Activated CD4-positive, alpha-beta T cell treated with anti-CD3 and anti-CD28 coated beads, Interleukin-10, Interleukin-2, amounts not matched to agents 100 ng/mL and 50 ng/mL, durations not matched to agents 16 hours and 8 hours (primary cell): ENCODE measurements around the gene BORCS5.
"Not testable (repeated sequence)": the region's sequence is repeated elsewhere in the genome, so short reads cannot be mapped to it uniquely, and the experiment has no call there.

Experiments used
- DNase-seq: peaks from one replicate; pipeline ENCODE4 v3.0.0-alpha.2; 2020

Gene BORCS5

DNA sequence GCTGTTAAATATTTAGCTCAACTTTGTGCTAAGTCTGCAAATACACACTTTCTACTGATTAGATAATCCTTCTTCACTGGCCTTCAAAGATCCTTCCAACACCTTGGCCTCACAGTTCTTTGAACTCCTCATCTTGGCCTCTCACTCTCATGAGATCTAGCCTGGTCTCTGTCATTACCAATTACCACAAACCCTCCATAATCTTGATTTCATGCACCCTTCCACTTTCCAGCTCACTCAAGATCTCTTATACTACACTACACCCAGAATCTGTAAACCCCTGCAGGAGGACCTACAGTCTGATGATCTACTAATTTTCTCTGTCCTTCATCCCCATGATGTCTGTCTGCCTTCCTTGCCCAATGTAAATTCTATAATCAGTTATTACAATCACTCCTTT, 134.7 kb downstream of the BORCS5 start:
- DNase-seq: peak; percentile 46

DNA sequence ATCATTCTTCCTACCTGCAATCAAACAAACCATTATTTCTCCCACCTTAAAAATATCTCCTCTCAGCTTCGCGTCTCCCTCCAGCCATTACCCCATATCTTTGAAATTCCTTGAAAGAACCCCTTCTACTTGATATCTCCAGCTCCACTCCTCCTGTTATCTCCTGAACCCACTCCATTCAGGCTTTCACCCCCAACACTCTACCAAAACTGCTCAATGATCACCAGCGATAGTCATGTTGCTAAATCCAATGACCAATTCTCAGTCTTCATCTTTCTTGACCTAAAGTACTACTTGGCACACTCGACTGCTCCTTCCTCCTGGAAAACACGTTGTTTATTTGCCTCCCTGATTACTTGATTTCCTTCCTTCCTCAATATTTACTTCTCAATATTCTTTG, 135.7 kb downstream of the BORCS5 start:
- no peak for DNase-seq

DNA sequence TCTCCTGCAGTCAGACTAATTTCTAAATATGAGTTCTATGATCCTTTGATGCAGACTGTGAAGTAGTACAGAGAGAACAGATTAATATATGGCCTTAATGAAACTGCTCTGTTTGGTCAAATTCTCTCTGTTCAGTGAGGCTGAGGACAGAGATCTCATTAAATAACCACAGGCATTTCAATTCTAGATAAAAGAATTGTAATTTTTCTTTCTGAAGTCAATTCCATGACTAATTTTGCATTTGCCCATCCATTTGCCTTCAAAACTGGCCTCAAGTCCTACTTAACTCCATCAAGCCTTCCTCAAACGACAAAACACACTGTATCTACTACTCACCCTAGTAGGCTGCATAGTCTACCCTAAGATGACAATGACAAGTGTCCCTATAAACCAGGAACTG, 138.7 kb downstream of the BORCS5 start:
- DNase-seq: no peak

DNA sequence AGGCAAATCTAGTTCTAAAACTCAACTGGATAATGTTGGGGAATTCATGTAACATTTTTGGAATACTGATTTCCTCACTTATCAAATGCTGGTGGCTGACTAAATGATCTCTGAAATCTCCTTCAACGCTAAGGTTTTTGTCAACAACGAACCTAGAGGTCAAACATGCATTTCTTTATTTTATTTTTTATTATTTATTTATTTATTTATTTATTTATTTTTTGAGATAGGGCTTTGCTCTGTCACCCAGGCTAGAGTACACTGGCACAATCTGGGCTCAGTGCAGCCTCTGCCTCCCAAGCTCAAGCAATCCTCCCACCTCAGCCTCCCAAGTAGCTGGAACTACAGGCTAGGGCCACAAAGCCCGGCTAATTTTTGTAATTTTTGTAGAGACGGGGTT, 141.3 kb downstream of the BORCS5 start:
- no peak for DNase-seq

DNA sequence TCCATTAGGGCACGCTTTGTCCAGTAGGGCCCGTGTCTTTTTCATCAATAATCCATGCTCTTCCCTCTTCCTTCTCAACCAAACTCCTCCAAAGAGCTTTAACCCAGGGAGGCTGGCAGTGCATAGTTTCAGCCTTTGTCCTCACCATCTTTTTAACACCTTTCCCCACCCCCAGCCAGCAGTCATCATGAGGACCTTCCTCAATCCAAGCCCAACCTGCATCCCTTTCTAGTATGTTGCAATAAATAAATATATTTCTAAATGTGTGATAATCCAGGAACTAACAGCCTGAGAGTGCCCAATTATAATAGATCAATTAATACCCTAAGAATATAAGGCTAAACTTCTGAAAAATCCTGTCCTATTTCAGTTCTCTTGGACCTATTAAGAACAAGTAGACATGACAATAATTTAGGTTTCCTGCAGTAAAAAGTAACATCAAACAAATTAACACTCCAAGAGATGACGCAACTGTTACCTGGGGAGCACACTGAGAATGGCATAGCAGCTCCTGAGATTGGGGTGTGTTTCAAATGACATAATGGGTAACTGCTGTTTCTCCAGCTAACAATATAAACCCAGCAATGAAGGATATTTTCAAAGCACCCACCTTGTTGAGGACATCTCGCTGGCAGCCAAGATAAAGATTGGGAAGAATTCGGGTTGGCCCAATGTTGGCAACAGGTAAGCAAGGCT, 143.2 kb downstream of the BORCS5 start:
- DNase-seq: no peak

DNA sequence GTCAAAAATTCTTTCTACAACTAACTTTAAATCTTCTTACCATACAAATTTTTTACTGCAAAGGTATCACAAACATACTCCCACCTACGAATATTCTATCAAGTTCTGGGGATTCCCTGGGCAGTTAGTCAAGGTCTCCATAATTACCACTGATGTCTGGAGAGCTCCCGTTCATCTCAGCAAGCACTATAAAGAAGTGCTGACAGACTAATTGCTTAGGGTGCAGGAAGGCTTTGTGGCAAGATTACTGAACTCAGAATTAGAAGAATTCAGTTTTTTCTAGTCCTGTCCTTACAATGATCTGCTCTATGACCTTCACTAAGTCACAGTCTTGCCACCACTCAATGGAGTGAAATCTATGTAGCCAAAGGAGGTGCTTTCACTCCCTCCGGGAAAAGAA, 144.2 kb downstream of the BORCS5 start:
- DNase-seq: no peak

DNA sequence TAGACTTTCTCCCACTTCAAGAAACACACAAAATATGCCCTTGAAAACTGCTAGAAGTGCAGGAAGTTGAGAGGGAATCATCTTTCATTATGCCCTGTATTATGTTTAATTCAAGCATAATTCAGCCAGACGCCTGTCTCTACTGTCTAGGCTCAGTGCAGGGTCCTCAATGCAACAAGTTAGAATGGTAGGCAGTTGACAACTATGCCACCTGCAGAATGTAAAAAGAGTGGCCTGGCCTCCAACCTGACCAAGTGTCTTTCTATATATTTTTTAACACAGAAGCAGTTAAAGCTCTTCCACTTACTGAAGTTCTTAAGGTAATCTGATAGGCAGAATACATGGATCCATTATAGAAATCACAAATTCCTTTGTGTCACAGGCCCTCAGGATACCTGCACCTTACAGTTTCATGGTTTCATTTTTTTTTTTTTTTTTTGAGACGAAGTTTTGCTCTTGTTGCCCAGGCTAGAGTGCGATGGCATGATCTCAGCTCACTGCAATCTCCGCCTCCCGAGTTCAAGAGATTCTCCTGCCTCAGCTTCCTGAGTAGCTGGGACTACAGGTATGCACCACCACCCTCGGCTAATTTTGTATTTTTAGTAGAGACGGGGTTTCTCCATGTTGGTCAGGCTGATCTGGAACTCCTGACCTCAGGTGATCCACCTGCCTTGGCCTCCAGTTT, 145.4 kb downstream of the BORCS5 start:
- DNase-seq: not testable (repeated sequence)

DNA sequence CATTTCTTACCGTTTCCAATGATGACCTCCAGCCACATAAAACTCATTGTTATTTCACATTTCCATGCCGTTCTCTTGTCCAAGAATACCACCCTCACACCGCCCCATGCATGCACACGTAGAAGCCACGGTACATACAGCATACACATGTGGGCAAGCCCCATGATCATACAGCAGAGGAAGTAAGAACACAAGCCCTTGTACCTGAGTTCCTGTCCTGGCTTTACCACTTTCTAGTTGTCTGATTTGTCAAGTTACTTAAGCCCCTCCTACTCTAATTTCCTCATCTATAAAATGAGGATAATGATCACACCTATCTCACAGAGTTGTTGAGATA, 145.9 kb downstream of the BORCS5 start:
- DNase-seq: no peak

DNA sequence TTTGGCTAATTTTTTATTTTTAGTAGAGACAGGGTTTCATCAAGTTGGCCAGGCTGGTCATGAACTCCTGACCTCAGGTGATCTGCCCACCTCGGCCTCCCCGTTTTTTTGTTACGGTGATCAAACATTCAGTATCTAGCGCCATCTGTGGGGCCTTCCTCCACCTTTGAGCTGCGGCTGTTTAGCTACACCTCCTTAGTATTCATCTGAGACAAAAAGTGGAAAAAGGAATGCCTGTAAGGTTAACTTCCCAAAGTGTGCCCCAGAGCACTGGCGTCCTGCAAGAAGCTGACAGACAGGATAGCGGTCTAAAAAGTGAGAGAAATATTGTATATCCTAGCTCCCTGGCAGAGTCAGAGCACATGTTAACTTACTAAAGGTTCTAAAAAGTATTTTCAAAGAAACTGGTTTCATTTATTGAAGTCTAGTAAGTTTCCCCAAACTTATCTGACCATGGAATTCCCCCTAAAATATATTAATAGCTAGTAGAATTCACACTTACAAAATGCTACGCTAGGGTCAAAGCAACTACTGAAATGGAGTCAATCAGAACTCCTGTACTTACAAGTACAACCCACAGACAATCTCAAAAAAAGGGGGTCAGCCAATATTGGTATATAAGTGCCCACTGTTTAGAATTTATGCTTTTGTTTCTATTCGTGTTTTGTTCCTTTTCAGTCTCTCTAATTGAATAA, 146.7 kb downstream of the BORCS5 start:
- DNase-seq: peak; percentile 67

DNA sequence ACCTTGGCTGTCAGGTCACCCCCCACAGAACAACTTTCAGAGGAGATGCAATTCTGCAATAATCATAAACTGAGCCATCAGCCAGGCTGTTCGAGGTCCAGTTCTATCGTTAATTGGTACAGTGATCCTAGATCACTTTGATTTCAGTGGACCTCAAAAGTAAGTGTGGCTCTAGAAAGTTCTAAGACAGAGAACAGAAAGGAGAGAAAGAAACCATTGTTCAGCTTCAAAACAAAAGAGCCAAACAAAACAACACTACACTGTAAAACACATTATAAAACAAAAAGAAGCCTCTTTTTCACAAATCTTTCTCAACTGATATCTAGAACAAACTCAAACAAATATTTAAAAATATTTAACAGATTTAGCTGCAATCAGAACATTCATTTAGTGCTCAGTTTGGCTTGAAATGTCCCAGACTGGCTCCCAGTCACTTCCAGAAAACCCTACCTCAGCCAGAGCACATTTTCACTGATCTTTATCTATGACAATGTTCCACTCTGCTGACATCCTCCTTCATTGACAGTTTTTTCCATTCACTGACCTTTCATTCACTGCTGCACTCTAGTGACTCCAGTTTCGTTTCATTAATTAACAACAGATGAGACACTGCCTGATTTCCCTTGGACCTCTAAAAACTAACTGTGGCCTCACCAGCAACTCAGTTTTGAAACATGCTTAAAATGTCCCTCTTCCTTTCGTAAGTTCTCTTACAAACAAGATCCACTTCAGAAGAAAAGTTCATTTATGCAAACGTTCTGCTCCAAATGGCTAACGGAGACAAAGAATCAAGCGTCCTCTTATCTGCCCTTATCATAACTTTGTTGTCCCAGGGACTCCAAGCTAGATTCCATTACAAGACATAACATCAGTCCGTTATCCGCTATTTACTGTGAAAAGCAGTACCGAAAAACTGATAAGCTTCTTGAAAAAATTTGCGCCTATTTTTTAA, 148.9 kb downstream of the BORCS5 start:
- DNase-seq: peak; percentile 76

DNA sequence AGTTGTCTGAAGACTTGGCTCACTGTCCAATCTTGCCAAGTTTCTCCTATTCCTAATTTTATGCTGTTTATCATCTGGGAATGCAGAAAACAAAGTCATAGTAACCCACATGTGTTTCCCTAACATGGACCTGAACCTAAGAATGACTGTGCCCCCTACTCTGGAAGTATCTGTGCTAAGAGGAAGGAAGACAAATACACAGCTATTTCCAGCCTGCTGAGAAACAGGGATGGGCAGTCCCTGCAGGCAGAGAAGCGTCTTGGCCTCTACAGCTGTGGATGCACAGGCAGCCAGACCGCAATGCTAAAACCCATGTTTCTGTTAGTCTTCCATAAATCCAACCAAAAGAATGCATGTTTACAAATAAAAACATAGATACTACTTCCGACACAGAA, 149.6 kb downstream of the BORCS5 start:
- DNase-seq: no peak

DNA sequence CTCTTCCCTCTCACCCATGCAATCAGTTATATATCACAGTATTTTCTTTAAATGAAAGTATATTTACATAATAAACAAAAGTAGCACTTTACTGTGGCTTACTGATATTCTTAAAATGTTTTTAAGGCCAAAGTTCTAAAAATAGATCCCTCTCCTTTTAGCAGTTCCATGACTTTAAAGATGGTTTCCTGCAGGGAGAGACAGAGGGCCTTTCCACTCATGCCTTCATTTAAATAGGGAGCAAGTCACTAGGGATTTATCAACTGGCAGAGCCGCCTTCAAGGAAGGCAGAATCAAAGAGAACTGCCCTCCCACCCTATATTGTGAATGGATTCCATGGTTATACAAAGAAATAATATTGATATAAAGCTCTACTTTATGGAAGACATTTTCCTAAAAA, 150.2 kb downstream of the BORCS5 start:
- no peak for DNase-seq

DNA sequence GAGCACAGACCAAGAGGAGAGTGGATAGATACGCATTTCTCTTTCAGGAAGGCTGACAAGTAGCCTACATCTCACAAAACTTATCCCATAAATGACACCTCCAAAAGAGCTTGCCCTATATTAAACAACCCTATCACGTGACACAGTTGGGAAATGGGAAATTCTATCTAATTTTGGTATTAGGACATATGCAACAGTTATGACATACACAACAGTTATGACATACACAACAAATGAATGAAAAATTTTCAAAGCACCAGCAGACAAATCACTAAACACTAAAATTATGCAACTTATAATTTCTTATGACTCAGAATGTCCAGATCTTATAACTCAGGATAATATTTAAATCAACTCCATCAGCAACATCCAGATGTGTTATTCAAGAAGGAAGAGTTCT, 151.7 kb downstream of the BORCS5 start:
- no peak for DNase-seq

DNA sequence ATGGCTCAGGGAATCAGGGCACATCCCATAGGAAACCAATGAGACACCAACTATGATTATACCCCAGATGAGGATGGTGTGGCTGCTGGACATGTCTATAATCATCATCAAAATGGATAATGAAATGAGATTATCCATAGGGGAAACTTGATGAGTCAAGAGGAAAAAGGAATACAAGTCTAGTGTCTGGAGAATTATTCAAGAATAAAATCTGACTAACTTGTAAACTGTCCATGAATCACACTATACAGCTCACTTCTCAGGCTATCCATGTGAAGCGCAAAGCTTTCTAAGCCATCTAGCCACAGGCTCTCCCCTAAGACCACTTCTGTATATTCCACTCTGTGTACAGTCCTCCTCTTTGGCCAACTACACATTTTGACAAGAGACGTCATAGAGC, 153.3 kb downstream of the BORCS5 start:
- no peak for DNase-seq

DNA sequence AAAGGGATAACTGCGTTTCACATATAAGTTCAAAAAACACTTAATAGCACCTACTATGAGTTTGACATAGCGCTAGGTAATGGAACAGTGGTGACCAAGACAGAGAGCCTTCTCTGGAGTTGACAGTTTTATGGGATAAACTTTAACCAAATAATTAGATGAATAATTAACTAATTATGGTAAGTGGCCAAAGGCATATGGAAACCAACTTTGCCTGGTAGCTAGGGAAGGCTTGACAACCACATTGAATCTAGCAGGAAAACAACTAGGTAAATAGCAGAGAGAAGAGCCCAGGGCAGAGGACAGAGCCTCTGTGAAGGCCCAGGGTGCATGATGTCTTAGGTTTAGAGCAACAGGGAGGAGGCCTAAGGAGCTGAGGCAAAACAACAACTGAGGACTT, 153.7 kb downstream of the BORCS5 start:
- no peak for DNase-seq

DNA sequence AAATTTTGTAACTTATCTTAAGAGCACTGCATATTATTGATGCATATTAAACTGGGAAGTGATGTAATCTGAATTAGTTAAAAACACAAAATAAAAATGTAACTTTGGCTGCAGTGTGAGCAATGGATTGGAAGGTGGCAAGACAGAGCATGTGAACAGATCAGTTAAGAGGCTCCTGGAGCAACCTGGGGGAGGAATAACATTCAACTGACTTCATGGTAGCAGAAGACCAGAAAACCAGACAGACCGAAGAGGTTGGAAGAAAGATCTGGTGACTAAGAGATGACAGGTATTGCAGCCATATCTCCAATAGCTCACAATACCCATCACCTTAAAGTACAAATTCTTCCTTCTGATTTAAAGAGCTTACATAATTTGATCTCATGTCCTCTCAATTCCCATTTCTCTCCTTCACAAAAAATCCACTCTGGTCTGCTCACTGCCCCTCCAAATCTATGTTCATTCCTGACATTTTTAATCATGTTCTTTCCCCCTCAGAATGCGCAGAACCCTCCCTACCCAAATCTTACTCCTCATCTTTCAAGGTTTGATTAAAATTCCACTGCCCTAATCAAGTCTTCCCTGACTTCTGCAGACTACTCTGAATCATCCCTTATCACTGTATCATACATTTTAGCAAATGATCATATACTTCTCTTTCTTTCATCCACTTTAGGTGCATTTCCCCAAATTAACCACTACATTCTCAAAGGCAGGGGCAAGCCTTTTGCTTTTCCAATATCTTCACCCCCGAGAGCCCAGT, 154.3 kb downstream of the BORCS5 start:
- no peak for DNase-seq

DNA sequence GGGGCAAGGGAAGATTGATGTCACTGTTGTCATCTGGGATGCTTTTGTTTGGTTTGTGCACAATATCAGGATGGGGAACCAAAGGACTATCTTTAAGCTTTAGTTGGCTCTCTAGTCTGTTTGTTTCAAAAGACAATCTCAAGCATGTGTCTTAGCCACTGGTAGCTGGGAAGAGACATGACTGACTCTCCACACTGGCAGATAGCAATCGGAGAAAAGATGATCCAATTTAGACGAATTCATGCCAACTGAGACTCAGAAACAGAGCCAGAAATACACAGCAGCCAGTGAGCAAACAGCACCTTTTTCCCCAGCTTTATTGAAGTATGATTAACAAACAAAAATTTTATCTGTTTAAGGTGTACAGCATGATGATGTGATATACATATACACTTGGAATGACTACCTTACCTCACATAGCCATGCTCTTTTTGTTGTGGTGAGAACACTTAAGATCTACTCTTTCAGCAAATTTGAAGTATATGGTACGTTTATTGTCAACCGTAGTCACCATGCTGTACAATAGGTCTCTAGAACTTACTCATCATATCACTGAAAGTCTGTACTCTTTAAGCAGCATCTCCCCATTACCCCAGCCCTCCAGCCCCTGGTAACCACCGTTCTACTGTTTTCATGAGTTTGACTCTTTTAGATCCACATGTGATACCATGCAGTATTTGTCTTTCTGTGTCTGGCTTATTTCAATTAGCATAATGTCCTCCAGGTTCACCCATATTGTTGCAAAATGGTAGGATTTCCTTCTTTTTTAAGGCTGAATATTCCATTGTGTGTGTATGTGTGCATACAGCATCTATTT, 155.2 kb downstream of the BORCS5 start:
- peak; percentile 58 for DNase-seq

DNA sequence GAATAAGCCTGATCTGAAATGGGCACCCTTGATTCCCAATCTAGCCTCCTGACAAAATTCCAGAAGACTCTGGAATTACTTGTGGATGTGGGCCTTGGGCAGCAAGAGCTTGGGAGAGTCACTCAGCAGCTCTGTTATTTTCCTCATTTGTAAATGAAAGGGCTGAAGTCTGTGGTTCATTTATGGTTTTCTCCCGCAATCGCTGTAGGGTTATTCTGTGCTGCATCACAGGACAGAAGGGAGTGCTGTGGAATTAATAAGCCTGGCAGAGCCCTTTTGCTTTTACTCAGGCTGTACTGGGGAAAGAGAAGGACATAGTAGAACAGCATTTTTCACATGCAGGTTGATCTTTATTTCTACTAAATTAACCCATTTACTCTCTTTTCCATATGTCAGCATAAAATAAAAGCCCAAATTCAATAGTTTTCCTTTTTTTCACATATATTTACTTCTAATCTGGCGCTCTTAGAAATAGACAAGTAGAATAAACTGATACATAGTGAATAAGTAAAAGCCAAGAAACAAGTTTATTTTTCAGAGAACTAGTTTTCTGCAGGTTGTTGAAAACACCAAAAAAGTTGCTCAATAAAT, 156.6 kb downstream of the BORCS5 start:
- no peak for DNase-seq

DNA sequence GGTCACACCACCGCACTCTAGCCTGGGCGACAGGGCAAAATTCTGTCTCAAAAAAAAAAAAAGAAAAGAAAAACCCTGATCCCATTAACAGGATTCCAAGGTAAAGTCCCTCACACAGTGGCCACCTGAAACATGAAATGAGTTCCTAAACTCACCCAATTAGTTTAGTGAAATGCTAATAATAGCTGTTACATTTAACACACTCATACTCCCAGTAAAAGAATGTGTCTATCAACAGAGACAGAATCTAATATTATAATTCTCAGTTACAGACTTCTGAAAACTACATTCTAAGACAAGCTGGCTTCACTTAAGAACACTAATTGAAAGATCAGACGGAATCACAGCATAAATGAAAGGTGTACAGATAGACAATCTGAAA, 161.6 kb downstream of the BORCS5 start:
- no peak for DNase-seq

DNA sequence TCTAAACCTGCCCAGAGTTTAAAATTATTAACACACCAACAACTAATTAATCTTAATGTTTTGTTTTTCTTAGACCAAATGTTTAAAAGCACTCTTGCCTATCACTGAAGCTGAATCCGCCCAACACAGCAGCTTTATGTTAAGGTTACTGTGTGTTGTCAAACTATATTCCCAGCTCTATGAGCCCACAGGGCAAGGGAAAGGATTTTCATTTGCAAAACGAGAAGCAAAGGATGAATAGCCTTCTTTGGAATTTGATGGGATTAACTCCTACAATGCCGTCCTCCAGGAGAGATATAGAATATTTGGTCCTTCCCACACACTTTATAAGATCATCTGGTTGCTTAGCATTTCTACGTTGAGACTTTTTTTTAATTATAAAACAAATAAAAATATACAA, 162.0 kb downstream of the BORCS5 start:
- DNase-seq: no peak
